Gastrocnemius medialis (tissue), 4 donors: Measurements from ENCODE around the gene ZC3H7A.

Experiments used
- POLR2A ChIP-seq, 2 donors: fragments of 450-650 bp; IDR thresholded peaks; one replicate each; pipeline ENCODE4 v1.6.1; 2017; ENCODE audit warnings: antibody characterized with exemption in 2 of 2, mild to moderate bottlenecking in 2 of 2, moderate library complexity in 2 of 2
- TF ChIP-seq, protein P1 (sequence below), 5 experiments: fragments of 450-650 bp in 3 of 5; fragments of 200-600 bp in 2 of 5; sonication (generic) in 2 of 5; IDR thresholded peaks in 4 of 5; conservative IDR thresholded peaks in 1 of 5; 1 replicate in 4 of 5; 2 replicates in 1 of 5; pipeline ENCODE4 v1.5.1; 2016 to 2019; ENCODE audit warnings: antibody characterized with exemption in 5 of 5, mild to moderate bottlenecking in 3 of 5, moderate library complexity in 3 of 5

DNA sequence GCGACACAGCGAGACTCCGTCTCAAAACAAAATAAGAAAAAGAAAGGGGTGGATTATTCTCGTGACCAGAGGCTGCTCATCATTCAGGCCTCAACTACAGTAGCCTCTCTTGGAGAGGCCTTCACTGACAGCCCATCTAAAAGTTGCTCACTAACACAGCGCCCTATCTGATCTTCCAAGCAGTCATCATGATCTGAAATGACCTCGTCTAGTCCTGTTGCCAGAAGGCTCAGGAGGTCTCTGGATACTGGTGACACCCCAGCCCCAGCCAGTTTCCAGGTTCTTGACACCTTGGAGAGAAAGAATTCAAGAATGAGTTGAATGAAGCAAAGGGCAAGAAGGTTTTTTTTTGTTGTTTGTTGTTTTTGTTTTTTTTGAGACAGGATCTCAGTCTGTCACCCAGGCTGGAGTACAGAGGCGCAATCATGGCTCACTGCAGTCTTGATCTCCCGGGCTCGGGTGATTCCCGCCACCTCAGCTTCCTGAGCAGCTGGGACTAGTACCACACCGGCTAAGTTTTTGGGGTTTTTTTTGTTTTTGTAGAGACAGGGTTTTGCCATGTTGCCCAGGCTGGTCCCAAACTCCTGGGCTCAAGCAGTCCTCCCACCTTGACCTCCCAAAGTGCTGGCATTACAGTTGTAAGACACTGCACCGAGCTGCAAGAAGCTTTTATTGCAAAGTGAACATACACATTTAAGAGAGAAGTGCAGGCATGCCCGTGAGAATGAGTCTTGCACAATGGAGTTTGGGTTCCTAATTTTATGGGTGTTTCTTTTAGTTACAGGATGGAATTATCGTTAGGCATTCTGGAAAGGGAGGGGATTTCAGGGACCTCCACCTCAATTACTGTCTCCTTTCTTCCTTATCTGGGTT, 2.7 kb upstream of the ZC3H7A start:
- TF ChIP-seq, protein P1, sequence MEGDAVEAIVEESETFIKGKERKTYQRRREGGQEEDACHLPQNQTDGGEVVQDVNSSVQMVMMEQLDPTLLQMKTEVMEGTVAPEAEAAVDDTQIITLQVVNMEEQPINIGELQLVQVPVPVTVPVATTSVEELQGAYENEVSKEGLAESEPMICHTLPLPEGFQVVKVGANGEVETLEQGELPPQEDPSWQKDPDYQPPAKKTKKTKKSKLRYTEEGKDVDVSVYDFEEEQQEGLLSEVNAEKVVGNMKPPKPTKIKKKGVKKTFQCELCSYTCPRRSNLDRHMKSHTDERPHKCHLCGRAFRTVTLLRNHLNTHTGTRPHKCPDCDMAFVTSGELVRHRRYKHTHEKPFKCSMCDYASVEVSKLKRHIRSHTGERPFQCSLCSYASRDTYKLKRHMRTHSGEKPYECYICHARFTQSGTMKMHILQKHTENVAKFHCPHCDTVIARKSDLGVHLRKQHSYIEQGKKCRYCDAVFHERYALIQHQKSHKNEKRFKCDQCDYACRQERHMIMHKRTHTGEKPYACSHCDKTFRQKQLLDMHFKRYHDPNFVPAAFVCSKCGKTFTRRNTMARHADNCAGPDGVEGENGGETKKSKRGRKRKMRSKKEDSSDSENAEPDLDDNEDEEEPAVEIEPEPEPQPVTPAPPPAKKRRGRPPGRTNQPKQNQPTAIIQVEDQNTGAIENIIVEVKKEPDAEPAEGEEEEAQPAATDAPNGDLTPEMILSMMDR (IDR thresholded peaks at IDR 0.05 in 4 of 5, conservative IDR thresholded peaks at IDR 0.05 in 1 of 5), result no peak
- TF ChIP-seq POLR2A (IDR thresholded peaks at IDR 0.05), result no peak
